Measurements from ENCODE around the gene RPL11. TPM values are rescaled to one million over a fixed set of nuclear protein-coding genes. Genes with fewer than 3 reads are reported as not detected.

The RPL11 gene
- total RNA-seq, 2 donors from 2014 or later, result 1,532 to 1,644 TPM

- DNase-seq, result no peak
Measured at GRCh38 chr1:23694371-23694770, 2.8 kb downstream of the RPL11 start.

DNA sequence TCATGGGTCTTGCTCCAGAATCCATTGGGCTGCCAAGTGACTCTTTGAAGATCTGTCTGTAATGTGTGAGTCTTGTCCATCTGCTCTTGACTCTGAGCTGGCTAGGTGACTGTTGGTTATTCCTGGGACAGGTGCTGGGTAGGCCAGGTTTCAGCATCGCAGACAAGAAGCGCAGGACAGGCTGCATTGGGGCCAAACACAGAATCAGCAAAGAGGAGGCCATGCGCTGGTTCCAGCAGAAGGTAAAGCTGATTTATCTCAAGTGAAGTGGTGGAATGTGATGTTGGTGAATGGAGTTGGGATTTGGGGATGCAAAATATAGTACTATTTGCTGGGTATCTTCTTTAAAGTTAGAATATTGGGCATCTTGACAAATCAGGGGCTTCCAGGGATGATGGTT, 4.1 kb downstream of the RPL11 start:
- peaks cover 78% of the 10 kb centered on the region for H3K4me1 Mint-ChIP-seq (ENCODE audit: low read depth)
- H3K4me3 Mint-ChIP-seq, result peak overlapping the region; percentile 94 to 98
- H3K27me3 Mint-ChIP-seq (ENCODE audit: low read depth), result no peaks in the 10 kb centered on the region
- no peak for DNase-seq
- no peaks in the 10 kb centered on the region for H3K9me3 Mint-ChIP-seq
- H3K27ac Mint-ChIP-seq, result peak overlapping the region; percentile 99
- peaks cover 35 to 69% of the 10 kb centered on the region in 2 donors for H3K36me3 Mint-ChIP-seq (ENCODE audit: insufficient read depth in 2 of 2)
- no peak for ATAC-seq (replicated peaks in 1 of 2)

More at GRCh38 chr1:23694371-23694770, 2.8 kb downstream of the RPL11 start:
- H3K36me3 Mint-ChIP-seq (ENCODE audit: insufficient read depth in 2 of 2), result peaks cover 28 to 60% of the 10 kb centered on the region in 2 donors
- peak overlapping the region; percentile 94 to 98 for H3K4me3 Mint-ChIP-seq
- no peak for ATAC-seq (replicated peaks in 1 of 2)
- no peaks in the 10 kb centered on the region for H3K27me3 Mint-ChIP-seq (ENCODE audit: low read depth)
- H3K27ac Mint-ChIP-seq, result peak overlapping the region; percentile 99
- peaks cover 70% of the 10 kb centered on the region for H3K4me1 Mint-ChIP-seq (ENCODE audit: low read depth)
- no peaks in the 10 kb centered on the region for H3K9me3 Mint-ChIP-seq

- Mint-ChIP-seq H3K36me3 (ENCODE audit: insufficient read depth in 2 of 2) (peaks cover 35 to 75% of the 10 kb centered on the region in 2 donors), H3K4me3 (peak overlapping the region; percentile 0 to 98), H3K27ac (peak overlapping the region; percentile 99), H3K4me1 (ENCODE audit: low read depth) (peaks cover 83% of the 10 kb centered on the region), H3K27me3 (ENCODE audit: low read depth) (no peaks in the 10 kb centered on the region), H3K9me3 (no peaks in the 10 kb centered on the region)
- no peak for DNase-seq
- ATAC-seq (replicated peaks in 1 of 2), result no peak
Measured at GRCh38 chr1:23696335-23696989, 4.9 kb downstream of the RPL11 start.

GRCh38 chr1:23698466-23698865, 6.9 kb downstream of the RPL11 start:
- Mint-ChIP-seq H3K4me3 (peak overlapping the region in 1 of 2 donors; percentile 34), H3K4me1 (ENCODE audit: low read depth) (peaks cover 70% of the 10 kb centered on the region), H3K9me3 (no peaks in the 10 kb centered on the region), H3K27me3 (ENCODE audit: low read depth) (no peaks in the 10 kb centered on the region), H3K27ac (peak overlapping the region; percentile 99), H3K36me3 (ENCODE audit: insufficient read depth in 2 of 2) (peaks cover 29 to 73% of the 10 kb centered on the region in 2 donors)
- no peak for DNase-seq
- no peak for ATAC-seq (replicated peaks in 1 of 2)

- Mint-ChIP-seq H3K4me1 (ENCODE audit: low read depth) (peaks cover 60% of the 10 kb centered on the region), H3K9me3 (no peaks in the 10 kb centered on the region), H3K27ac (peak overlapping the region; percentile 91), H3K27me3 (ENCODE audit: low read depth) (no peaks in the 10 kb centered on the region), H3K36me3 (ENCODE audit: insufficient read depth in 2 of 2) (peaks cover 22 to 62% of the 10 kb centered on the region in 2 donors), H3K4me3 (peak overlapping the region in 1 of 2 donors; percentile 65)
- ATAC-seq (replicated peaks in 1 of 2) (peak; percentile 80 to 91), DNase-seq (peak; percentile 37 to 53)
Measured at GRCh38 chr1:23699280-23700179, 7.9 kb downstream of the RPL11 start.

- peaks cover 14 to 48% of the 10 kb centered on the region in 2 donors for H3K36me3 Mint-ChIP-seq (ENCODE audit: insufficient read depth in 2 of 2)
- H3K4me3 Mint-ChIP-seq, result no peak overlapping the region
- H3K9me3 Mint-ChIP-seq, result no peaks in the 10 kb centered on the region
- no peaks in the 10 kb centered on the region for H3K27me3 Mint-ChIP-seq (ENCODE audit: low read depth)
- DNase-seq, result no peak
- peak overlapping the region; percentile 48 for H3K27ac Mint-ChIP-seq
- ATAC-seq (replicated peaks in 1 of 2), result no peak
- peaks cover 42% of the 10 kb centered on the region for H3K4me1 Mint-ChIP-seq (ENCODE audit: low read depth)
Measured at GRCh38 chr1:23701310-23701709, 9.7 kb downstream of the RPL11 start.

DNA sequence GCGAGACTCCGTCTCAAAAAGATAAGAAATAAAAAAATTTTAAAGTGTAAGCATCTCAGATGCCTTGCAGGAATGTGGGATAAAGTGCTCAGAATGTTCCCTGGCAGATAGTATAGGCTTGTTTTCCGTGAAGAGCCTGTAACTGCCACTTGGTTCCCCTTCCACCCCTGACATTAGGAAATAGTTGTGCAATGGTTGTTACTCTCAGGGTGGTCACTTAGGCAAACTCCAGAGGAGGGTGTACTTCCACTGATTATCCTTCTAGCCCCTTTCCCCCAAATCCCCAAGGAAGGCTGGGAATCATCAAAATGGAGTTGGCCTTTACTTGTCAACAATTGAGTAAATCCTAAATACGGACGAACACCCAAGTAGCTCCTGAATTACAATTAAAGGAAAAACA, 10.4 kb downstream of the RPL11 start:
- Mint-ChIP-seq H3K27ac (no peak overlapping the region), H3K4me1 (ENCODE audit: low read depth) (peaks cover 35% of the 10 kb centered on the region), H3K9me3 (no peaks in the 10 kb centered on the region), H3K4me3 (no peak overlapping the region), H3K36me3 (ENCODE audit: insufficient read depth in 2 of 2) (peaks cover 14 to 44% of the 10 kb centered on the region in 2 donors), H3K27me3 (ENCODE audit: low read depth) (no peaks in the 10 kb centered on the region)
- DNase-seq, result no peak
- ATAC-seq (replicated peaks in 1 of 2), result no peak

DNA sequence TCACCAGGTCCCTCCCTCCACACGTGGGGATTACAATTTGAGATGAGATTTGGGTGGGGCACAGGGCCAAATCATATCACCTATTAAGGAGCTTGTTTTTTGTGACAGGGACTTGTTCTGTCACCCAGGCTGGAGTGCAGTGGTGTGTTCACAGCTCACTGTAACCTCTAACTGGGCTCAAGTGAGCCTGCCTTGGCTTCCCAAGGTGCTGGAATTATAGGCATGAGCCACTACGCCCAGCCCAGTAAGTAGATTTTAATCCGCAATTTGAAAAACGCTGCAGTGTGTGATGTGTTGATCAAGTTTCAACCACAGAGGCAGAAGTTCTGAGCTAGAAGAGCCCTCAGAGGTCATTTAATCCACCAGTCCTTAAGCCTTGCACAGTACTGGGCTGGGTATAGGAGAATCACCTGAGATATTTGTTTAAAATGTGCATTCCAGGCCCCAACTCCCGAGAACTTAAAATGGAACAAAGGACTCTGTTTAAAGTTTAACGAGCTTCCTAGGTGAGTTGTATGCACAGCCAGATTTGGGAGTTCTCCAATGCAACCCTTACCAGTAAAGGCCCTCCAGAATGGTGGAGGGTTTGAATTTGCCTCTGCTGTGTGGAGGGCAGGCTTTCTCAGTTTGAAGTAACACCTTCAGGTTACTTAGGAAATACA, 13.4 kb downstream of the RPL11 start:
- H3K36me3 Mint-ChIP-seq (ENCODE audit: insufficient read depth in 2 of 2), result peaks cover 2 to 25% of the 10 kb centered on the region in 2 donors

GRCh38 chr1:23709229-23709628, 17.6 kb downstream of the RPL11 start:
- H3K4me1 Mint-ChIP-seq (ENCODE audit: low read depth), result no peaks in the 10 kb centered on the region
- no peaks in the 10 kb centered on the region for H3K27me3 Mint-ChIP-seq (ENCODE audit: low read depth)
- H3K36me3 Mint-ChIP-seq (ENCODE audit: insufficient read depth in 2 of 2), result peaks cover 0 to 3% of the 10 kb centered on the region in 2 donors

More for the DNA sequence above, 13.4 kb downstream of the RPL11 start:
- DNase-seq (no peak), ATAC-seq (replicated peaks in 1 of 2) (no peak)
- Mint-ChIP-seq H3K27me3 (ENCODE audit: low read depth) (no peaks in the 10 kb centered on the region), H3K4me3 (no peak overlapping the region), H3K4me1 (ENCODE audit: low read depth) (peaks cover 7% of the 10 kb centered on the region), H3K9me3 (no peaks in the 10 kb centered on the region), H3K27ac (no peak overlapping the region)

DNA sequence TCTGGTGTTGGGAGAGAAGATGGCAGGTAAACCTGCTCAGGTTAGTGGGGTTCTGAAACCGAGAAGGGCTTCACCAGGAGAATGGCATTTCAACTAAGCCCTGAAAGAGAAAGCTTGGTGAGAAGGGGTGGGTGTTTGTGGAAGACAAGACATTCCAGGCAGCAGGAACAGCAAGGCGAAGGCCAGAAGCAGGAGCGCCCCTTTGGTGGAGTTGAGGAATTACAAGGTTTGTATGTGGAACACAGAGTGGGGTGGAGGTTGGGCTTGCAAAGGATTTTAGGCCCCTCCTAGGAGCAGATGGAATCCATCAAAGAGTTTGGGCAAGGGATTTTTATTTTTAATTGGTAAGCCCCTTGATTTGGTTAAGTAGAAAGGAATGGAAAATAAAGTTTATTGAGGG, 26.9 kb downstream of the RPL11 start:
- peaks cover 0 to 2% of the 10 kb centered on the region in 2 donors for H3K36me3 Mint-ChIP-seq (ENCODE audit: insufficient read depth in 2 of 2)

More at GRCh38 chr1:23709229-23709628, 17.6 kb downstream of the RPL11 start:
- no peak overlapping the region for H3K27ac Mint-ChIP-seq
- no peak for DNase-seq
- no peak for ATAC-seq (replicated peaks in 1 of 2)
- no peaks in the 10 kb centered on the region for H3K9me3 Mint-ChIP-seq
- no peak overlapping the region for H3K4me3 Mint-ChIP-seq

GRCh38 chr1:23719162-23719820, 27.7 kb downstream of the RPL11 start:
- H3K4me1 Mint-ChIP-seq (ENCODE audit: low read depth), result peaks cover 35% of the 10 kb centered on the region
- ATAC-seq (replicated peaks in 1 of 2) (no peak), DNase-seq (no peak)
- H3K27ac Mint-ChIP-seq, result no peak overlapping the region
- H3K36me3 Mint-ChIP-seq (ENCODE audit: insufficient read depth in 2 of 2), result peaks cover 0 to 2% of the 10 kb centered on the region in 2 donors
- no peak overlapping the region for H3K4me3 Mint-ChIP-seq
- no peaks in the 10 kb centered on the region for H3K27me3 Mint-ChIP-seq (ENCODE audit: low read depth)
- no peaks in the 10 kb centered on the region for H3K9me3 Mint-ChIP-seq

More for the DNA sequence above, 26.9 kb downstream of the RPL11 start:
- DNase-seq, result no peak
- Mint-ChIP-seq H3K9me3 (no peaks in the 10 kb centered on the region), H3K27ac (no peak overlapping the region), H3K27me3 (ENCODE audit: low read depth) (no peaks in the 10 kb centered on the region), H3K4me1 (ENCODE audit: low read depth) (peaks cover 35% of the 10 kb centered on the region), H3K4me3 (no peak overlapping the region)
- ATAC-seq (replicated peaks in 1 of 2), result no peak

- Mint-ChIP-seq H3K27me3 (ENCODE audit: low read depth) (no peaks in the 10 kb centered on the region), H3K27ac (peak overlapping the region; percentile 88), H3K36me3 (ENCODE audit: insufficient read depth in 2 of 2) (peaks cover 0 to 2% of the 10 kb centered on the region in 2 donors), H3K4me3 (peak overlapping the region; percentile 41 to 42), H3K9me3 (no peaks in the 10 kb centered on the region), H3K4me1 (ENCODE audit: low read depth) (peaks cover 35% of the 10 kb centered on the region)
- peak; percentile 55 to 57 for DNase-seq
- peak; percentile 86 to 88 for ATAC-seq (replicated peaks in 1 of 2)
Measured at GRCh38 chr1:23720256-23720995, 28.8 kb downstream of the RPL11 start.

All from activated T-cell treated with anti-CD3 and anti-CD28 coated beads, Interleukin-2, amount 50 U/mL, for 72 hours (primary cell).